ENCODE data around the gene CAMTA1.

CAMTA1 gene

GRCh38 chr1:7317888-7318287 lies 532.6 kb downstream of the CAMTA1 start:
- TF ChIP-seq, protein P1, sequence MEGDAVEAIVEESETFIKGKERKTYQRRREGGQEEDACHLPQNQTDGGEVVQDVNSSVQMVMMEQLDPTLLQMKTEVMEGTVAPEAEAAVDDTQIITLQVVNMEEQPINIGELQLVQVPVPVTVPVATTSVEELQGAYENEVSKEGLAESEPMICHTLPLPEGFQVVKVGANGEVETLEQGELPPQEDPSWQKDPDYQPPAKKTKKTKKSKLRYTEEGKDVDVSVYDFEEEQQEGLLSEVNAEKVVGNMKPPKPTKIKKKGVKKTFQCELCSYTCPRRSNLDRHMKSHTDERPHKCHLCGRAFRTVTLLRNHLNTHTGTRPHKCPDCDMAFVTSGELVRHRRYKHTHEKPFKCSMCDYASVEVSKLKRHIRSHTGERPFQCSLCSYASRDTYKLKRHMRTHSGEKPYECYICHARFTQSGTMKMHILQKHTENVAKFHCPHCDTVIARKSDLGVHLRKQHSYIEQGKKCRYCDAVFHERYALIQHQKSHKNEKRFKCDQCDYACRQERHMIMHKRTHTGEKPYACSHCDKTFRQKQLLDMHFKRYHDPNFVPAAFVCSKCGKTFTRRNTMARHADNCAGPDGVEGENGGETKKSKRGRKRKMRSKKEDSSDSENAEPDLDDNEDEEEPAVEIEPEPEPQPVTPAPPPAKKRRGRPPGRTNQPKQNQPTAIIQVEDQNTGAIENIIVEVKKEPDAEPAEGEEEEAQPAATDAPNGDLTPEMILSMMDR (IDR thresholded peaks at IDR 0.05; ENCODE audit: poor library complexity, severe bottlenecking), result no peak
- Histone ChIP-seq H3K4me1 (ENCODE audit: insufficient read depth, poor library complexity, severe bottlenecking) (peaks cover 6% of the 10 kb centered on the region), H3K4me3 (ENCODE audit: severe bottlenecking) (no peak overlapping the region), H3K27ac (ENCODE audit: poor library complexity, severe bottlenecking) (no peak overlapping the region), H3K9me3 (ENCODE audit: severe bottlenecking) (no peaks in the 10 kb centered on the region), H3K27me3 (ENCODE audit: insufficient read depth, poor library complexity, severe bottlenecking) (no peaks in the 10 kb centered on the region), H3K36me3 (ENCODE audit: low read depth) (no peaks in the 10 kb centered on the region)
- ATAC-seq (ENCODE audit: low read depth) (no peak), DNase-seq (ENCODE audit: low spot score) (no peak)

DNA sequence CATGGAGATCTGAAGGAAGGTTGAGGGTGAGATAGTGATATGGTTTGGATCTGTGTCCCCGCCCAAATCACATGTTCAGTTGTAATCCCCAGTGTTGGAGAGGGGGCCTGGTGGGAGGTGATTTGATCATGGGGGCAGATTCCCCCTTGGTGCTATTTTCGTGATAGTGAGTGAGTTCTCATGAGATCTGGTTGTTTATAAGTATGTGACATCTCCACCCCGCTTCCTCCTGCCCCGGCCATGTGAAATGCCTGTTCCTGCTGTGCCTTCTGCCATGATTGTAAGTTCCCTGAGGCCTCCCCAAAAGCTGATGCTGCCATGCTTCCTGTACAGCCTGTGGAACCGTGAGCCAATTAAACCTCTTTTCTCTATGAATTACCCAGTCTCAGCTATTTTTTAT lies 533.9 kb downstream of the CAMTA1 start:
- Histone ChIP-seq H3K4me1 (ENCODE audit: insufficient read depth, poor library complexity, severe bottlenecking) (no peaks in the 10 kb centered on the region), H3K4me3 (ENCODE audit: severe bottlenecking) (no peak overlapping the region), H3K27me3 (ENCODE audit: insufficient read depth, poor library complexity, severe bottlenecking) (no peaks in the 10 kb centered on the region), H3K9me3 (ENCODE audit: severe bottlenecking) (no peaks in the 10 kb centered on the region), H3K36me3 (ENCODE audit: low read depth) (no peaks in the 10 kb centered on the region), H3K27ac (ENCODE audit: poor library complexity, severe bottlenecking) (no peak overlapping the region)
- TF ChIP-seq, protein P1 (IDR thresholded peaks at IDR 0.05; ENCODE audit: poor library complexity, severe bottlenecking), result no peak
- no peak for ATAC-seq (ENCODE audit: low read depth)
- no peak for DNase-seq (ENCODE audit: low spot score)

- Histone ChIP-seq H3K27me3 (ENCODE audit: insufficient read depth, poor library complexity, severe bottlenecking) (no peaks in the 10 kb centered on the region), H3K36me3 (ENCODE audit: low read depth) (no peaks in the 10 kb centered on the region), H3K4me3 (ENCODE audit: severe bottlenecking) (no peak overlapping the region), H3K9me3 (ENCODE audit: severe bottlenecking) (no peaks in the 10 kb centered on the region), H3K4me1 (ENCODE audit: insufficient read depth, poor library complexity, severe bottlenecking) (no peaks in the 10 kb centered on the region), H3K27ac (ENCODE audit: poor library complexity, severe bottlenecking) (no peak overlapping the region)
- ATAC-seq (ENCODE audit: low read depth), result no peak
- no peak for DNase-seq (ENCODE audit: low spot score)
- TF ChIP-seq, protein P1 (IDR thresholded peaks at IDR 0.05; ENCODE audit: poor library complexity, severe bottlenecking), result no peak
Observed at GRCh38 chr1:7320661-7321060, 535.4 kb downstream of the CAMTA1 start.

GRCh38 chr1:7322283-7322785 lies 537.1 kb downstream of the CAMTA1 start:
- H3K27ac ChIP-seq (ENCODE audit: poor library complexity, severe bottlenecking), result no peak overlapping the region
- no peaks in the 10 kb centered on the region for H3K9me3 ChIP-seq (ENCODE audit: severe bottlenecking)
- DNase-seq (ENCODE audit: low spot score) (no peak), ATAC-seq (ENCODE audit: low read depth) (no peak)
- no peak overlapping the region for H3K4me3 ChIP-seq (ENCODE audit: severe bottlenecking)
- H3K4me1 ChIP-seq (ENCODE audit: insufficient read depth, poor library complexity, severe bottlenecking), result no peaks in the 10 kb centered on the region
- H3K36me3 ChIP-seq (ENCODE audit: low read depth), result no peaks in the 10 kb centered on the region
- TF ChIP-seq, protein P1 (IDR thresholded peaks at IDR 0.05; ENCODE audit: poor library complexity, severe bottlenecking), result no peak
- H3K27me3 ChIP-seq (ENCODE audit: insufficient read depth, poor library complexity, severe bottlenecking), result no peaks in the 10 kb centered on the region

DNA sequence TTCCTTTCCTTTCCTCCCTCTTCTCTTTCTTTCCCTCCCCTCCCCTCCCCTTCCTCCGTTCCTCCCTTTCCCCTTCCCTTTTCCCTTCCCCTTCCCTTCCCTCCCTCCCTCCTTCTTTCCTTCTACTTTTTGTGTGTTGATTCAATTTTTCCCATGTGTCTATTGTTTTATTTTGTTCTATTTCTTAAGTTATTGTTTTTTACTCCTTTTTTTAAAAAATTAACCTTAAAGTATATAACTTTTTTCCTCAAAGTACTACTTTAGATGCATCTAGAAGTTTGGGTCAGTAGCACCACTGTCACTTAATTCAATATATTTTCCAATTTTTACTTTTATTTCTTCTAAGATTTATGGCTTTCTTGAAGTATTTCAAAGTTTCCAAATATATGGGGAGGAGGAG lies 537.7 kb downstream of the CAMTA1 start:
- Histone ChIP-seq H3K4me3 (ENCODE audit: severe bottlenecking) (no peak overlapping the region), H3K4me1 (ENCODE audit: insufficient read depth, poor library complexity, severe bottlenecking) (no peaks in the 10 kb centered on the region), H3K27ac (ENCODE audit: poor library complexity, severe bottlenecking) (no peak overlapping the region), H3K36me3 (ENCODE audit: low read depth) (no peaks in the 10 kb centered on the region), H3K27me3 (ENCODE audit: insufficient read depth, poor library complexity, severe bottlenecking) (no peaks in the 10 kb centered on the region), H3K9me3 (ENCODE audit: severe bottlenecking) (no peaks in the 10 kb centered on the region)
- DNase-seq (ENCODE audit: low spot score), result no peak
- TF ChIP-seq, protein P1 (IDR thresholded peaks at IDR 0.05; ENCODE audit: poor library complexity, severe bottlenecking), result no peak
- no peak for ATAC-seq (ENCODE audit: low read depth)

Measured in RWPE2 (cell line).